NCI-H748 (cell line): ENCODE measurements around the gene ADAM22.

Experiments used
- DNase-seq: peaks from one replicate; lab custom pipeline; 2025; ENCODE audit not compliant: unreplicated experiment; lab: John Stamatoyannopoulos, UW

Gene ADAM22

DNA sequence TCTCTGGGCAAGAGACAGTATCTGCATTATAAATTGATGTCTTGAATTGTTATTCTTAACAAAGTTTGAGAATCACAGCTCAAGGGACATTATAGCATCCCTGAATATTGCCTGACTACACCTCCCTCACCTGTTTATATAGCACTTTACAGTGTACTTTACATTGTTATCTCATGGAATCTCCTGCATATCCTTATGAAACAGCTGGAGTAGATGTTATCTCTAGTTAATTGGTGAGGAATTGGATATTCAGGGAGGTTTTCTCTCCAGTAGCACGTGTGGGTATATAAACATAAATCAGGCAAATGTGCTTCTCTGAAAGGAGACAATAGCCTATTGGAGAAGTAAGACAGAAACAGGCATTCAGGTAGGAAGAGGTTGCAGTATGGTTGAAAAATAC is 168.6 kb downstream of the ADAM22 start:
- DNase-seq, result no peak

DNA sequence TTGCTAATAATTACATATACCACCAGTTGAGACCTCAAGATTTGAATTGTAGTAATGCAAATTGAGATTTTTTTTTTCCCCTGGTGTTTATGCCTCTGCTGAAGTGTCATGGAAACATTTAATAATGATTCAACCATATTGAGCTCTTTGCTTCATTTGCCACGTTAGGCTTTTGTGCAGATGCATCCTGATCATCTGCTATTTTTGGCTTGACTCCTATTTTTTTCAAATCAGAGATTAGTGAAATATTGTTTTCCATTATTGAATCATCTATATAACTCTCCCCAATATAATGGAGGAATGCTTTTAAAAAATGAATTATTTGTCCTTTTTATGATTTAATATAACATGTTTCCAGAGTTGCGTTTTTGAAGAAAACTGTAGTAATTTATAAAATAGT is 170.7 kb downstream of the ADAM22 start:
- DNase-seq, result no peak

DNA sequence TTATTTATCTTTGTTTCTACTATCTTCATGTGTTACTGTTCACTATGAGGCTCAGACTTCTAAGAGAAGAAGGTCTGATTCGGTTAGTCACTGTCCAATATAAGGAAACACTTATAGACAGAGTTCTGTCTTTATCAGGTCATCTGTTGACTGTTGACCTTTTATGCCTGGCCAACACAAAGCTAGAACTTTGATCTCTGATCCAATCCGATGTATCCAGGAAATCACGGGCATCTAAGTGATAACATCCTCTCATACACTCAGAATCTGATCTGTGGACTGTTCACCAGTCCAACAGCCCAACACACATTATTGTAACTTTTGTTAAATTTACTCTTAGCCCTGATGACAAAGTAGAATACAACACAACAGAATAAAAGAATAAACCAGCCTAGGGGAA is 171.2 kb downstream of the ADAM22 start:
- no peak for DNase-seq

DNA sequence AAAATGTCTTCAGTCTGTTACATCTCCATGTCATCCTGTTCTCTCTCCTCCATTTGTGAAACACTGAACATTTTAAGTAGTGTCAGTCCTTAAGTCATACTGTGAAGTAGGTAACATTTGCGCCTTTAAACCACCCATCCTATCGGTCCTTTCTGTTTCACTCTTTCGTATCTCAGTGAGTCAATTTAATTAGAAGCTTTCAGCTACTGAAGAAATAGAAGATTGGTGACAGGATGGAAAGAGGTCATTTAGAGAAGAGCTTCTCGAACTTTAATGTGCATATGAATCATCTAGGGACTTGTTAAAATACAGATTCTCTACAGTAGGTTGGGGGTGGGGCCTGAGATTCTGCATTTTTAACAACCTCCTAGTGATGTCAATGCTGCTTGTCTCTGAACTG is 172.4 kb downstream of the ADAM22 start:
- no peak for DNase-seq

DNA sequence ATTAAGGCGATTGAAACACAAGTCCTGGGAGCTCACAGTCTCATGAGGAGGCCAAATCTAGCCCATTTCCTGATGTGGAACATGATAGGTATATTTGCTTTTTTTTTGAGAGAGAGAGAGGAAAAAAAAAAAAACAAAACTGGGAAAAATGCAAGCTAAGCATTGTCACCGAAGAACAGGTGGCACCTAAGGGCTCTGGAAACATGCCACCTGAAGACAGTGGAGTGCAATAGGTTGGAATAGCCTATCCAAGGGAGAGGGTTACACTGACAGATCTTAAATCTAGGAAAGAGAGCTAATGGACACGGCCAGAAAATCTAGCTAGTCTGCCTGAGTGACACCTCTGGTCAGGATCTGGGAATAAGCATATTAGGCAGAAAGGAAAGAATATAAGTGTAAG is 175.6 kb downstream of the ADAM22 start:
- no peak for DNase-seq

DNA sequence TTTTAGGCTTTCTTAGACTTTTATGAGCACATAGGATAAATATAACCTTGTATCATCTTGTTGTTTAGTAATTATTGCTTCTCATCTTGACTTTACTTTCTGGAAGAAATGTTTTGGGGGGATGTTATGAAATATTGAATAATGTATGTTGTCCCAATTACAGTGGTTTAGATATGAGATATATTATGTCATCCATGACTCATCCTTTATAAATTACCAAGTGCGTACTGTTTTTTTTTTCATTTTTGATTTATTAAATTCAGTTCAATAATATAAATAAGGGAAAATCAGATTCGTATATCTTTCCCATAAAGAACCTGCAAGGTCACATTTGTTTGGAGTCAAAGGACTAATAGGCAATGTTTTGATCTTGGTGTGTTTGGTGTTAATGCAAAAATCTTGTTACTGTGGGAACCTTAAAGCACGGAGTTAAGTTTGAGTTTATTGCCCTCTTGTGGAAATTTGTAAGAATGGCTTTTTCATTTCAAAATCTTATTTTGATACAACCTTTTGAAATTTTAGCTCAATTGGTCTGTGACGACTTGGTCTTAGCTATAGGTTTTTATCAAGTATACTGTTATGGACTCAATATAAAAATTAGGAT is 177.2 kb downstream of the ADAM22 start:
- peak; percentile 55 for DNase-seq

DNA sequence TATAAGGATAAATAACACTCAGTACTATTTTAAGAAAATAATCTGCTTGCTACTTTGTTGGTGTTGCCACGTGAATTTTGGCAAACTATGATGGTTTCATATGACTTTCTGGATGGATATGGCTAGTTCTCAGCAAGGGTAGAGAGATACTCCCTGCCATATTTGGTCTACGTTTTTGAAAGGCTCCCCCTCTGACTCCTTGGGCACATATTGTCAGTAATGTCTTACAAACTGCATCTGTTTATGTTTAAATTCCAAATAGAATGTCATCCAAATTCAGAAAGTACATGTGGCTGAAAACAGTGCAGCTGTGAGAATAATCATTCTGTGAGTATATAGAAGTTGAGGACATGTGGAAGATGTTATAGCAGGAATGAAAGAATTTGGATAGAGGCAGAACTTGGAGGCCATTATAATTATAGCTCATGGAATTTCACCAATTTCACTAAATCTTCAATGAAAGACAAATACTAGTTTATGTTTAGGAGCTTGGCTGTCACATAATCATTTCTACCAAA is 178.0 kb downstream of the ADAM22 start:
- DNase-seq, result no peak

DNA sequence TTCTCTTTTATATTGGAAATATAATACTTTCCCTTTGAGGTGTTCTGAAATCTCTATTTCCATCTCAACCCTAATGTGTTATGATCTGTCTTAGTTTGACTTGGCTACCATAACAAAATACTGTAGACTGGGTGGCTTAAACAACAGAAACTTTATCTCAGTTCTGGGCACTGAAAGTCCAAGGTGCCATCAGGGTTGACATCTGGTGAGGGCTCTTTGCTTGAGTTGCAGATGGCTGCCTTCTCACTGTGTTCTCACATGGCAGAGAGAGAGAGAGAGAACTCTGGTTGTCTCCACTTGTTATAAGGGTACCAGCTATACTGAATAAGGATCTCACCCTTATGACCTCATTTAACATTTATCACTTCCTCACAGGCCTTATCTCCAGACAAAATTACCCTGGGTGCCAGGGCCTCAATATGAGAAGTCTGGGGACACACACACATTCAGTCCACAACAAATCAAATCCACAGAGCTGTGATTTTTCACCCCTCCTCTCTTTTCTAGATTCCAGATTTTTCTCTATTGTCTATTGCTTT is 181.3 kb downstream of the ADAM22 start:
- no peak for DNase-seq

DNA sequence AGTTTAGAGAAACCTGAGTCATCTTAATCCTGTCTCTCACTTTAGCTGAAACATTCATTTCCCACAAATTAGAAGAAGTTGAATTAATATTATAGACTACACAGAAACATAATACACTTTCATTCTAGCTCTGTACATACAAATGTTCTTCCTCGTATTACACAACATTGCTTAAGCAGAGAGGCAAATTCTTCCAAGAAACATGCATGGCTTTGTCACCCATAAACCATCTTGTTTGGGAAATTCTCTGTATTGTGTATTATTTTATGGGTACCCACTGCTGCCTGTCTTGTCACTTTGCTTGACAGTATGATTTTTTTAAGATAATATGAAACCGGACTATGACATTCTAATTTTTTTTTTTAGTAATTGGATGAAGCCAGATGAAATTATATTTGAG is 181.8 kb downstream of the ADAM22 start:
- no peak for DNase-seq

DNA sequence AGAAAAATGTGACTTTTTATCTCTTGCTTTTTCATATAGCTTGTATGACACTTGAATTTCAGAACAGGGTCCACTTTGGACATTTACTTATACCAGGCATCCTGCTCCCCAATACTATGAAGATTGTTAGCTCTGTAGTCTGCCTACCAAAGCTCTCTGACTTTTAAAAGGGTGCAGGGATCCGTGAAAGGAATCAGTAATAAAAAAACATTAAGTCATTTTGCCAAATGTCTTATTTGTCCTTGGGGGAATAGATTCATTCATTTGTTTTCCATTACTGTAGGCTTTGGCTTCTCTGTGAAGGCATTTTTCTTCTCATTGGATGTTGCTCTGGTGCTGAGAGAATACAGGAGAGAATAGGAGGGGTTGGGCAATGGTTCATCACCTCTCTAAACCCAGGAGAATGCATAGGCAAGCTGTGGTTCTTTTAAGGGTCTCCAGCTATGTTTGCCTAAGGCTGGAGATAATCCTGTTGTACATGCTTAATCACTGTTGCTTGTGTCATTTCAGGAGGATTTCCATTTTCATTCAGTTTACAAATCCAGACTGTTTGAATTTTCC is 182.3 kb downstream of the ADAM22 start:
- DNase-seq, result no peak

DNA sequence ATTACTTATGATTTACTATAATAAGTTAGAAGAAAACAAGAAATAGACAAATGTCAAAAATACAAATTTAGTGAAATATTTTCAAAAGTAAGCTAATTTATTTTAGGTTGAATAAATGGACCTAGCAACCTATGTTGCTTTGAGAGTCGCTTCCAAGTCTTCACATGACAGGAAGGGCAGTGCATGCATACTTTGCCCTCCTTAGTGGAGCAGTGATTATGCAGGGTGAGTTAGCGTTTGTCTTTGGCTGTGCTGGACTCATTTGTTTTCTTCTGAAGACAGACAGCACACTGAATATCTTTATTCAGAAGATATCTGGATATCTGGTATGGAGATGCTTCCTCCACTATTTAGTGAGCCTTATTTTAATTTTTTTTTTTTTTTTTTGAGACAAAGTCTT is 183.3 kb downstream of the ADAM22 start:
- no peak for DNase-seq

DNA sequence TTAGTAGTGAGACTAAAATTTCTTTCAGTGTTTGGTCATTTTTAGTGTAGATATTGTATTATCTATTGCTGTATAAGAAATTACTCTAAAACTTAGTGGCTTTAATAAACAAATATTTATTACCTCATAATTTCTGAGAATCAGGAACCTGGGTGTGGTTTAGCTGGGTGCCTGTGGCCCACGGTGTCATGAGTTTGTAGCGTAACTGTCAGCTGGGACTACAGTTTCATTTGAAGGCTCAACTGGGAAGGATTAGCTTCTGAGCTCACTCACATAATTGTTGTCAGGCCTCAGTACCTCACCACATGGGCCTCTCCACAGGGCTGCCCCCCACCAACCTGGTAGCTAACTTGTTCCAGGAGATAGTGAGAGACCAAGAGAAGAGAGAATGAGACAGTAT is 187.3 kb downstream of the ADAM22 start:
- DNase-seq, result no peak

DNA sequence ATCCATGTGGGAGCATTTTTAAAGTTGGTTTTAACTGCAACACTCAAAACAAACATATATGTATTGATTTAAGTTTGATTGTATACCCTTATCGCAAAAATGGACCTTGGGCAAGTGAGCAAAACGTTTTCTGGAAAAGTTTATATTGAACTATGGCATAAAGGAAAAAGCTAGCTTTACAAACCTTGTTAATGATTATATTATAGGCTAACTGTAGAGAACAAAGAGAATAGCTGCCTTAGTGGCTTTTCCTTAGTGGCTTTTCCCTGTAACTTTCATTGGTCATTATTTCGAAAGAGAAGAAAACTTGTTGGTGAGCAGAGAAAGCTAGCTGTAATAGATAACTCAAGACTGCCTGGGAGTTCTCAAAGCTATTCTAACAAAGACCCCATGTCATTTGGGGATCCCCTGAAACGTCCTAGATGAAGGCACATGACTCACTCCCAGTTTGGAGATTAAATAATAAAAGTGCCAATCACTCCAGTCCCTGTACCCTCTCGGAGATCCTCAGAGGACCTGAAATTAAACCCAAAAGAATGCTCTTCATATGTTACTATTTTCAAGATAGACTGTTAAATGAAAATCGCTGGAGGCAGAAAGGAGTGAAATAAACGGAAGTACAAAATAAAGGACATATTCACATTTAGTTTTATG is 193.7 kb downstream of the ADAM22 start:
- no peak for DNase-seq

DNA sequence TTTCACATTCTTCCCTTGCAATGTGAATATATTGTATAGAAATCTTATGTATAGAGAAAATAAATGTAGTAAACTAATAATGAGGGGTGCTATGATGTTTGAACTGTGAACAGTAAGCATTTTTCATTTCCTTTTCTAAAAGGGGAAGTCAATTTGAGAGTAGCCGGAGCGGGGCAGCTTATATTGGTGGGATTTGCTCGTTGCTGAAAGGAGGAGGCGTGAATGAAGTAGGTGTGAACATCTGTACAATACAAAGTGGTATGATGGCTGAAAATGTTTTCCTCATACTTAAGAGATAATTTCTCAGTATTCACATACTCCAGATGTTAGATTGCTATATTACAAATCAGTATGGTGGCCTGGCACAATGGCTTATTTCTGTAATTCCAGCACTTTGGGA is 198.7 kb downstream of the ADAM22 start:
- DNase-seq, result no peak

DNA sequence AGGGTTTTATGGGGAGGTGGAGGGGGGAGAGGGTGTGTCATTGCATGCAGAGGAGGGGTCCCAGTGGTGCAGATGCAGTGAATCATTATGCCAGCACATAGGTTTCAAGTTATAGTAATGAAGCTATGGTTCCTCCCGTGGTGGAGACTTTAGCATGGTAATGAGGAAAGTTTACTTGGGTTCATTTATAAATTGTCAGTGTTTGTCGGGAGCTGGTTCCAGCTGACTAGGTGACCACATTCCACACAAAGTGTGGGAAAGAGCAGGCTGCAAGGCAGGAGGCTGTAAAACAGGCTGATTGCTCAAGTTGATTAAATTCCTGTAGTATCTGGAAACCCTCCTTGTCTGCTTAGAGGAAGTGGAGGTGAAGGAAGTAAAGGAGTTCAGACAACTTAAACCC is 206.9 kb downstream of the ADAM22 start:
- DNase-seq, result no peak

DNA sequence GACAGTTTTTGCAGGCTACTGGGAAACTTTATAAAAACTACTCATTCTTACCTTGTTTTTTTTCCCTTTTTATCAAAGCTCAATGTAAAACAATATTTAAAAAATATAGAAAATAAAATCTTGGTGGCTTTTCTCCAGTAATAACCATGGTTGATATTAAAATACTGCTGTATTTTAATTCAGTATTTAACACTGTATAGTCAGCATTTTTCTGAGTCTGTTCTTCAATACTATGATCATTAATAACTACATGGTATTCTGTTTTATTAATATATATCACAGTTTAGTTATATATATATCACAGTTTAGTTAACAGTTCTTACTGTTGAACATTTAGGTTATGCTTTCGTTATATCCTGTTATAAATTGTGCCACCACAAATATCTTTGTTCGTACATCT is 207.4 kb downstream of the ADAM22 start:
- no peak for DNase-seq

DNA sequence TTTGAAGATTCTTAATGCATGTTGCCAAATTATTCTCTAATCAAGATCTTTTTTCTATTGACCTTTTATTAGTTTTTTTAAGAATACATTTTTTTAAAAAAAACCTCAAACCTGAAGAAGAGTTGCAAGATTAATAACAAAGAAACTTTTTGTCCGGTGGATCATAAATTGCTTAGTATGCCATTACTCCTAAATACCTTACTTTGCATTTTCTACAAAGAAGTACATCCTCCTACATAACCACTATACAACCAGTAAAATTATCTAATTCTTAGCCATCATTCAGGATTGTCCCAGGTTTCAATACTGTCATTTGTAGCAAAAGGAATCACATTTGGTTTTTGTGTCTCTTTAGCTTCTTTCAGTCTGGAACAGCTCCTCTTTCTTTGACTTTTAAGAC is 207.9 kb downstream of the ADAM22 start:
- no peak for DNase-seq

DNA sequence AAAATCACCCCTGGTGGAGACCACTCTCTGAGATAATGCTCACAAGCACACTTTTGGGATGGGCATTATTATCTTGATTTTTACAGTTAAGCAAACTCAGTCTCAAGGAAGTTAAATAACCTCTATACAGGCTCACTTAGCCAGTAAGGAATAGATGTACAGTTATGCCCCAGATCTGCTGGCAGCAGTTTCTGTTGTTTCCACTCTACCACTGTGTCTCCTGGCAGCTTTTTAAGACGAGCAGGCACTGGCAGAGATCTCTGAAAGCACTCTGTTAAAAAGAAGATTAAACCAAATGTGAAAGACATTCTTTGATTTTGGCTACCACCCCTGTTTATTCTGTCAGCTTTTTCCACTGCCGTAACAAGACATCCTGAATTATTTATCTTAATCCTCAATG is 212.6 kb downstream of the ADAM22 start:
- no peak for DNase-seq

DNA sequence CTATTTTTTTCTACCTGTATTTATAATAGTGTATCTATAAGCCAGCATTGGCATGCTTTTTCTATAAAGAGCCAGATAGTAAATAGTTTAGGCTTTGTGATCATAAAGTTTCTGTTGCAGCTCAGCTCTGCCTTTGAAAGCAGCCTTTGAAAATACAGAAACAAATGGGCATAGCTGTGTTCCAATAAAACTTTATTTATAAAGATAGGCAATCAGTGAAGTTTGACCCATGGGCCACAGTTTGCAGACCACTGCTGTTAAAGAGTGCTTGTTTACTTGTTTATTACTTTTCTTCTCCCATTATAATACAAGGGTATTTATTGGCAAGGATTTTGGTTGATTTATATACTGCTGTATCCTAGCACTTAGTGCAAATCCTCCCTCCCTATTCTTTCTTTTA is 213.3 kb downstream of the ADAM22 start:
- no peak for DNase-seq

DNA sequence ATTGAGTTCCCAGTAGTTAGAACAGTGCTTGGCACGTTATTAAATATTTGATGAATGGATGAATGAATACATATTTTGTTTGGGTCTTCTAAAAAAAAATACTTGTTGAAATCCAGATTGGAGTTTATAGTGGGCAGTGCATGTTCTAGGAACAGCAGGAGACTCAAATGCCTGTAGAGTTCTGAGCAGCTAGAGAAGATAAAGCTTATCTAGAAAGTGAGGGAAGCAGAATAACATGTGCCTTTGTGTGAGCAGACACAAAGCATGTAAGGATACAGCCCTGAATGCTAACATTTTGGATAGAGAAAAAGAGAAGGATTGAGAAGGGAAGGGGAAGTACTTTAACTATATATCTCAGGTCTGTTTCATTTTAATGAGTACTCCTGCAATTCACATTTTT is 213.9 kb downstream of the ADAM22 start:
- DNase-seq, result no peak

DNA sequence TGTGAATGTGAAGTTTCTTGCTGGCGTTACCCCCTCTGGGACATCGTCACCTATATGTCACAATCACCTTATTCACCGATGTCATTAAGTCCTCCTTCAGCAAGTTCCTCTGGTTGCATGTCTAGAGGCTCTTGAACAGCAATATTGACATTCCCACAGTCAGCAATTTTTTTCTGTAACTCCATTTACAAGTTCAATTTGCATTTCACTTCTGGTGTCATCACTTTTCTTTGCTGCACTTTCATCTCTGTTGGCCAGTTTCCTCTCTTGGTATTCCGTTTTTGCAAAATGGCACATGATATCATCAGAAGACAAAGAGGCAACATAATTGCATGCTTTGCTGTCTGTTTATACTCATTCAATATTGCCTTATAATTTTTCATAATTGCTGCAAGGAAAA is 216.0 kb downstream of the ADAM22 start:
- no peak for DNase-seq

DNA sequence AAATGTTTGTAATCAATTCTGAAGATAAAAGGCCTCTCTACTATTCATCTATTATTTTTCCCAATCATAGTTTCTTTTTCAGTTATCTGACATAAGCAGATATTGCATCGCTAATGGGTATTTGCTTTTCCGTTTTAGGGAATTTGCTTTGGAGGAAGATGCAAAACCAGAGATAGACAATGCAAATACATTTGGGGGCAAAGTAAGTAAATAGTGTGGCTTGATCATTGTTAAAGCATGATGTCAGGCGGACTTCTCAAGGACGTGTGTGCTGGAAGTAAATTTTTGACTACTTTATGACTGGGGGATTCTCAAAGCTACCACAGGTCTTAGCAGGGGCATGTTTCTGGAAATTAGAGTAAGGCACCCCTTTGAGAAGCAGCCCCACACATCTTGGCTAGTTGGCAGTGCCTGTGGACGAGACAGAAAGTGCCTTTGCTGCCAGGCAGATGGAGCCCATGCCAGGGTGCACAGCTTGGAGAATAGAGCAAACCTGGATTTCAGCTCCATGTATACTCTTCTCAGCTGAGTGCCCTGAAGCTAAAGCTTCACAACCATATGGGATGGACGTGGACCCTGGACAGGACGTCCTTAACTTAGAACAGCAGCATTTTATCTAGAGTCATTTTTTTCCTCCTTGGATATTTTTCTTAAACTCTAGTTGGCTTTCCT is 217.2 kb downstream of the ADAM22 start:
- no peak for DNase-seq
